Progenitor cell of endocrine pancreas (in vitro differentiated cells): ENCODE measurements around the gene MYG1. TPM values are rescaled to one million over a fixed set of nuclear protein-coding genes. Genes with fewer than 3 reads are reported as not detected.
"Not testable (repeated sequence)": the region's sequence is repeated elsewhere in the genome, so short reads cannot be mapped to it uniquely, and the experiment has no call there.

Source experiments
- DNase-seq: peaks from one replicate; pipeline ENCODE4 v3.0.0; 2021; ENCODE audit warnings: low spot score; ENCODE audit not compliant: unreplicated experiment
- H3K27ac Mint-ChIP-seq: 2 replicates; pipeline ENCODE4 v1.8.0; 2021; ENCODE audit warnings: mild to moderate bottlenecking, moderate library complexity, mixed read lengths
- H3K27me3 Mint-ChIP-seq: 2 replicates; pipeline ENCODE4 v1.8.0; 2021; ENCODE audit warnings: mixed read lengths
- H3K36me3 Mint-ChIP-seq: 2 replicates; pipeline ENCODE4 v1.8.0; 2022; ENCODE audit warnings: mixed read lengths; ENCODE audit not compliant: insufficient read depth
- H3K4me1 Mint-ChIP-seq: 2 replicates; pipeline ENCODE4 v1.8.0; 2021; ENCODE audit warnings: low read depth, mixed read lengths
- H3K4me3 Mint-ChIP-seq: 2 replicates; pipeline ENCODE4 v1.8.0; 2021; ENCODE audit warnings: low read depth, mild to moderate bottlenecking, moderate library complexity, mixed read lengths
- H3K9me3 Mint-ChIP-seq: 2 replicates; pipeline ENCODE4 v1.8.0; 2021; ENCODE audit warnings: low read depth, mixed read lengths
- total RNA-seq: library from RNA; stranded (reverse); gene quantifications from 2 replicates; pipeline ENCODE4 v1.2.1, GENCODE V29; 2021
- TF ChIP-seq, protein P1 (sequence below): fragments of 200-600 bp; sonication (generic); IDR thresholded peaks from one replicate; pipeline ENCODE4 v1.5.0; 2021; ENCODE audit warnings: antibody characterized with exemption, mild to moderate bottlenecking; ENCODE audit not compliant: unreplicated experiment

MYG1 gene
- total RNA-seq, 1 donor from 2014 or later, result 58.9 TPM

DNA sequence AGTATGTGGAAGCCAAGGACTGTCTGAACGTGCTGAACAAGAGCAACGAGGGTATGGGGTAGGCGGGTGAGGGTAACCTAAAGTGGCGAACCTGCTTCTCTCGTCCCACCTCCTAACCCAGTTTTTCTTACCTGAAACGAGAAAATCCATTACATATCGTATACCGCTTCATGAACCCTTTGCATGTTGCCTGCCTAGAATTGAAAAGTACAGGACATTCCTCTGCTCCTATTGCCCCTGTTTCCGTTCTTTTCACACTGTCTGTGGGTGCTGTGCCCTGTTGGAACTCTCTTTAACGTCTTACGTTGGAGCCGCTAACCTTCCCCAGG is 3.6 kb upstream of the MYG1 start:
- TF ChIP-seq, protein P1, sequence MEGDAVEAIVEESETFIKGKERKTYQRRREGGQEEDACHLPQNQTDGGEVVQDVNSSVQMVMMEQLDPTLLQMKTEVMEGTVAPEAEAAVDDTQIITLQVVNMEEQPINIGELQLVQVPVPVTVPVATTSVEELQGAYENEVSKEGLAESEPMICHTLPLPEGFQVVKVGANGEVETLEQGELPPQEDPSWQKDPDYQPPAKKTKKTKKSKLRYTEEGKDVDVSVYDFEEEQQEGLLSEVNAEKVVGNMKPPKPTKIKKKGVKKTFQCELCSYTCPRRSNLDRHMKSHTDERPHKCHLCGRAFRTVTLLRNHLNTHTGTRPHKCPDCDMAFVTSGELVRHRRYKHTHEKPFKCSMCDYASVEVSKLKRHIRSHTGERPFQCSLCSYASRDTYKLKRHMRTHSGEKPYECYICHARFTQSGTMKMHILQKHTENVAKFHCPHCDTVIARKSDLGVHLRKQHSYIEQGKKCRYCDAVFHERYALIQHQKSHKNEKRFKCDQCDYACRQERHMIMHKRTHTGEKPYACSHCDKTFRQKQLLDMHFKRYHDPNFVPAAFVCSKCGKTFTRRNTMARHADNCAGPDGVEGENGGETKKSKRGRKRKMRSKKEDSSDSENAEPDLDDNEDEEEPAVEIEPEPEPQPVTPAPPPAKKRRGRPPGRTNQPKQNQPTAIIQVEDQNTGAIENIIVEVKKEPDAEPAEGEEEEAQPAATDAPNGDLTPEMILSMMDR, result no peak
- Mint-ChIP-seq H3K36me3 (peaks cover 8% of the 10 kb centered on the region), H3K27ac (peak overlapping the region; percentile 98), H3K4me3 (peak overlapping the region; percentile 99), H3K9me3 (no peaks in the 10 kb centered on the region), H3K4me1 (peaks cover 25% of the 10 kb centered on the region), H3K27me3 (no peaks in the 10 kb centered on the region)
- no peak for DNase-seq

DNA sequence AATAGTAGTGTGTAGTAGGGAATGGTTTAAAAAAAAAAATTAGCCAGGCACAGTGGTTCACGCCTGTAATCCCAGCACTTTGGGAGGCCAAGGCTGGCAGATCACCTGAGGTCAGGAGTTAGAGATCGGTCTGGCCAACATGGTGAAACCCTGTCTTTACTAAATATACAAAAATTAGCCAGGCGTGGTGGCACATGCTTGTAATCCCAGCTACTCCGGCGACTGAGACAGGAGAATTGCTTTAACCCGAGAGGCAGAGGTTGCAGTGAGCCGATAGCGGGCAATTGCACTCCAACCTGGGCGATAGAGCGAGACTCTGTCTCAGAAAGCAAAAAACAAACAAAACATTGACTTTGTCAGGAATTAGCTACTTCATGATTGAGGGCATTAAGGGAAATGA is 2.4 kb upstream of the MYG1 start:
- H3K36me3 Mint-ChIP-seq, H3K27me3 Mint-ChIP-seq, H3K9me3 Mint-ChIP-seq, H3K27ac Mint-ChIP-seq, DNase-seq: not testable (repeated sequence)
- Mint-ChIP-seq H3K4me1 (peaks cover 30% of the 10 kb centered on the region), H3K4me3 (peak overlapping the region; percentile 99)

DNA sequence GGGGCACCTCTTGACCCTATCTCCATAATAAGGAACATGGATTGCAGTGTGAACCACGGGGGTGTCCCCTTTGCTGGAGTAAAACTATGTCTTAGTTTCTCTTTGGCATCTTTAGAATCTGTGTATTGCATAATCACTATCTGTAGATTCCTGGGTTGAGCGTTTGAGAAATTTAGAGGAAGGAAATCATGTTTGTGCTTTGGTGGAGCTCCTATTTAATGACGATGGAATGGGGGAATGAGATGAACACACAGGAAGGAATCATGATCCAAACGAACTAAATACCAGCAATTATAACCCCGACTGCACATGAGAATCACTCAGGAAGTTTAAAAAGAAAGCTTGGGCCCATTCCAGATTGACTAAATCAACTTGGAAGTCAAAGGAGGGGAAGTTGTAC is 1.3 kb upstream of the MYG1 start:
- DNase-seq, result no peak
- peaks cover 30% of the 10 kb centered on the region for H3K4me1 Mint-ChIP-seq
- H3K27ac Mint-ChIP-seq, result peak overlapping the region; percentile 21
- H3K9me3 Mint-ChIP-seq, result no peaks in the 10 kb centered on the region
- H3K4me3 Mint-ChIP-seq, result peak overlapping the region; percentile 98
- H3K27me3 Mint-ChIP-seq, result no peaks in the 10 kb centered on the region
- peaks cover 15% of the 10 kb centered on the region for H3K36me3 Mint-ChIP-seq
- TF ChIP-seq, protein P1, result no peak

DNA sequence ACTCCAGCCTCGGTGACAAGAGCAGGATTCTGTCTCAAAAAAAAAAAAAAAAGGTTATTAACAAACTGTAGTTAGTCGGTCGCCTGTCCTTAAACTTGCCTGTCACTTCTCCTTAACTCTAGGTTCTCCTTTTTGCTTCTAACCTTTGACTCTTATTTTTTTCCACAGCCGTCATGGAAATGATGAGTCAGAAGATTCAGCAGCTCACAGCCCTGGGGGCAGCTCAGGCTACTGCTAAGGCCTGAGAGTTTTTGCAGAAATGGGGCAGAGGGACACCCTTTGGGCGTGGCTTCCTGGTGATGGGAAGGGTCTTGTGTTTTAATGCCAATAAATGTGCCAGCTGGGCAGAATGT is 418 bp upstream of the MYG1 start:
- Mint-ChIP-seq H3K36me3 (peaks cover 13% of the 10 kb centered on the region), H3K27me3 (no peaks in the 10 kb centered on the region), H3K27ac (peak overlapping the region; percentile 95), H3K4me1 (peaks cover 30% of the 10 kb centered on the region), H3K4me3 (peak overlapping the region; percentile 98), H3K9me3 (no peaks in the 10 kb centered on the region)
- TF ChIP-seq, protein P1, result no peak
- no peak for DNase-seq

DNA sequence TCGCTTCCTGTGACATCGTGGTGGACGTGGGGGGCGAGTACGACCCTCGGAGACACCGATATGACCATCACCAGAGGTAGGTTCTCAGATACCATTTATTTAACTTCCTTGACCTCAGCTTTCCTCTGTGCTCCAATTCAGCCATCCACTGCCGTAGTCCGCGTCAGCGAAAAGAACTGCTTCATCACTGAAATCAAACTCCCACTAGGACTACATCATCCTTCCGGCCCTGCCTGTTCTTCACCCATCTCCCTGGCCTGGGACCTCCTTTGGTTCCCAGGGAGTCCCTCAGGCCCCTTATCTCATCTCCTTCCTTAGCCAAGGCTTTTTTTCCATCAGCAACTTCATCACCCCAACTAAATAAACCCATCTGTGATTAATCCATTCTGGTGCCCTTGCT is 692 bp downstream of the MYG1 start:
- no peaks in the 10 kb centered on the region for H3K9me3 Mint-ChIP-seq
- no peaks in the 10 kb centered on the region for H3K27me3 Mint-ChIP-seq
- TF ChIP-seq, protein P1, result no peak
- H3K4me1 Mint-ChIP-seq, result peaks cover 27% of the 10 kb centered on the region
- no peak for DNase-seq
- H3K4me3 Mint-ChIP-seq, result peak overlapping the region; percentile 98
- H3K27ac Mint-ChIP-seq, result peak overlapping the region; percentile 95
- H3K36me3 Mint-ChIP-seq, result peaks cover 13% of the 10 kb centered on the region

DNA sequence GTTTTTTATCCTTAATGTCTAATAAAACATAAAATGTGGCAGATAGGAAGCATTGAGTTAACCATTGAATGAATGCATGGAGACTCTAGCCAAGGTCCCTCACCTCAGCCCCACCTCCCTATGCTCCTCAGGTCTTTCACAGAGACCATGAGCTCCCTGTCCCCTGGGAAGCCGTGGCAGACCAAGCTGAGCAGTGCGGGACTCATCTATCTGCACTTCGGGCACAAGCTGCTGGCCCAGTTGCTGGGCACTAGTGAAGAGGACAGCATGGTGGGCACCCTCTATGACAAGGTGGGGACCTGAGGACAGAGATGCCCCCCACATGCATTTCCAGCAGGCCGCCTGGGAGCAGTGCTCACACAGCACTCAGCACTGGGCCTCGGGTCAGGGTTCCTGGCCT is 3.4 kb downstream of the MYG1 start:
- peaks cover 14% of the 10 kb centered on the region for H3K36me3 Mint-ChIP-seq
- DNase-seq, result no peak
- H3K4me3 Mint-ChIP-seq, result no peak overlapping the region
- TF ChIP-seq, protein P1, result no peak
- peaks cover 16% of the 10 kb centered on the region for H3K4me1 Mint-ChIP-seq
- no peak overlapping the region for H3K27ac Mint-ChIP-seq
- no peaks in the 10 kb centered on the region for H3K27me3 Mint-ChIP-seq
- no peaks in the 10 kb centered on the region for H3K9me3 Mint-ChIP-seq
